ENCODE results near the gene CITED2.

DNA sequence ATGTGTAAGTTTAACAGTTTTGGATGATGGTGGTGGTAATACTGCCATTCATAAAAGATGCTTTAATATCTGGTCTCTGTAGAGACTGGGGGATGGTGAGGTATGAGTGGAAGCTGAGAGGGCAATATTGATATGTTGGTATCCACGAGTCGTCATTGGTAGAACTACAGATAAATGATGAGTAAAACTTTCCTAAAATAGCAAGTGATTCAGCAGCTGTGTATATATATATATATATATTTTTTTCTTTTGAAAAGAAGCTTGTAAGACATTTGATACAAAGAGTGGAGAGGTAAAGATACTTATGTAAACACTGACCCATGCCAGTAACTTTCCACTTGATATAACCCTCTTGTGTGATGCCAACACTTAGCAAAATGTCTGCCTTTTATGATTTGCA lies 41.7 kb upstream of the CITED2 start:
- TF ChIP-seq, protein P1, sequence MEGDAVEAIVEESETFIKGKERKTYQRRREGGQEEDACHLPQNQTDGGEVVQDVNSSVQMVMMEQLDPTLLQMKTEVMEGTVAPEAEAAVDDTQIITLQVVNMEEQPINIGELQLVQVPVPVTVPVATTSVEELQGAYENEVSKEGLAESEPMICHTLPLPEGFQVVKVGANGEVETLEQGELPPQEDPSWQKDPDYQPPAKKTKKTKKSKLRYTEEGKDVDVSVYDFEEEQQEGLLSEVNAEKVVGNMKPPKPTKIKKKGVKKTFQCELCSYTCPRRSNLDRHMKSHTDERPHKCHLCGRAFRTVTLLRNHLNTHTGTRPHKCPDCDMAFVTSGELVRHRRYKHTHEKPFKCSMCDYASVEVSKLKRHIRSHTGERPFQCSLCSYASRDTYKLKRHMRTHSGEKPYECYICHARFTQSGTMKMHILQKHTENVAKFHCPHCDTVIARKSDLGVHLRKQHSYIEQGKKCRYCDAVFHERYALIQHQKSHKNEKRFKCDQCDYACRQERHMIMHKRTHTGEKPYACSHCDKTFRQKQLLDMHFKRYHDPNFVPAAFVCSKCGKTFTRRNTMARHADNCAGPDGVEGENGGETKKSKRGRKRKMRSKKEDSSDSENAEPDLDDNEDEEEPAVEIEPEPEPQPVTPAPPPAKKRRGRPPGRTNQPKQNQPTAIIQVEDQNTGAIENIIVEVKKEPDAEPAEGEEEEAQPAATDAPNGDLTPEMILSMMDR (IDR thresholded peaks at IDR 0.05) = no peak
- no peak for TF ChIP-seq POLR2A (IDR thresholded peaks at IDR 0.05)

Data from adrenal gland (tissue), 5 donors.